Mucosa of gallbladder (tissue), 1 donor: Measurements from ENCODE around the gene ASAP2. TPM values are rescaled to one million over a fixed set of nuclear protein-coding genes. Genes with fewer than 3 reads are reported as not detected.

Experiments used
- DNase-seq: peaks from one replicate; pipeline ENCODE4 v3.0.0-alpha.2; 2020; ENCODE audit warnings: low spot score
- total RNA-seq: library from RNA; stranded (reverse); gene quantifications from one replicate; pipeline ENCODE4 v1.2.1, GENCODE V29; 2021
- donor health status: DM: no; HTN: no; CAD: no.

The ASAP2 gene
- total RNA-seq, 1 donor from 2014 or later: 44.3 TPM

DNA sequence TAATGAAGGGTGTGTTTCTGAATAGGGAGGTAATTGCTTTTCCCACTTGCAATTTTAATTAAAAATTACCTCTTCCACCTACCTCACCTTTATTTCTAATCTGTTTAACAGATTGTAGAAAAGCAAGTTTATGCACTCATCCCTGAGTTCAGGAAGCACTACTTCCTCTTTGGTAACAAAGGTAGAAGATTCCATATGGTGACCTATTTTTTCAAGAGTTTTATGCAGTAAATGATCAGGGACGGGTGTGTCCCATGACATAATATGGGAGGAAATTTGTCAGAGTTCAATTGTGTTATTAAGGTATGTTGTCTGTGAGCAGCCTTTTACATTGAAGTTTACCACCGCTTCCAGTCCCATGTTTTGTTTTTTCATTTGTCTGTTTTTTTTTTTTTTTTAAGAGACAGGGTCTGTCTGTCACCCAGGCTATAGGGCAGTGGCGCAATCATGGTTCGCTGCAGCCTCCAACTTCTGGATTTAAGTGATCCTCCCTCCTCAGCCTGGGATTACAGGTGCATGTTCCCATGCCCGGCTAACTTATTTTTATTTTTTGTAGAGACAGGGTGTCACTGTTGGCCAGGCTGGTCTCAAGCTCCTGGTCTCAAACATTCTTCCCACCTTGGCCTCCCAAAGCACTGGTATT, 68.2 kb downstream of the ASAP2 start:
- DNase-seq: no peak

- no peak for DNase-seq
These were observed 68.8 kb downstream of the ASAP2 start for GRCh38 chr2:9275399-9275798.

DNA sequence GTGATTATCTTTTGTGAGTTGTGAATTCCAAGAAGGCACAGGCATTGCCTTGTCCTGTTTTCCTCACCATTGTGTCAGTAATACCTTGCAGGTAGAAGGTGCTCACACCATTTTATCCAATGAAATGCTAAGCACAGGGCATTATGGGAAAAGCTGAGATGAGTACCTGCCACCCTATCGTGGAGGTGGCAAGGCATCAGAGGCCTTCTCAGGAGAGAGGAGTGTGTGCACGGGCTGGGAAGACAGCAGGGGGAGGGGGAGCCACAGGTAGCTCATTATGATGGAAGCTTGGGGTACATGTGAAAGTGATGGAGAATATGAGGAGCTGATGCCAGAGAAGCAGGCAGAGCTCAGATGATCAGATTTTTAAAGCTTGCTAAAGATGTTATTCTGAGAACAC, 69.5 kb downstream of the ASAP2 start:
- DNase-seq: no peak

- no peak for DNase-seq
These were observed 70.4 kb downstream of the ASAP2 start for GRCh38 chr2:9276901-9277451.

- no peak for DNase-seq
These were observed 71.8 kb downstream of the ASAP2 start for GRCh38 chr2:9278439-9278838.

GRCh38 chr2:9279426-9279825, 72.8 kb downstream of the ASAP2 start:
- no peak for DNase-seq

DNA sequence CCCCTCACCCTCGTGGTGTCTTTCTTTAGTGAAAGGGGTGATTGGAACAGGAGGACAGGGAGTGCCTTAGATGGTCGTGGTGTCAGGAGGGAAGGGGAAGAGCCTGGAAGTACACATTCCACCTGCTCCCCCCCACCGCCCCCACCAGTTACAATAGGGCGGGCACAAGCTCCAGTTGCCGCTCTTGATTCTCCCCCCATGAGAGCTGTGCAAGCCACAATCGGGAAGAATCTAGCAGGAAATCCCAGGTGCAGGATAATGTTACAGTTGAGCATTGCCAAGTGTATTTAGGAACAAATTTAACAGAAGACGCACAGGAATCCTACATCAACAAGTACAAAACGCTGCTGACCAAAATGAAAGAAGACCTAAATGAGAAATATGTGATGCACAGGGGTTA, 73.6 kb downstream of the ASAP2 start:
- no peak for DNase-seq

DNA sequence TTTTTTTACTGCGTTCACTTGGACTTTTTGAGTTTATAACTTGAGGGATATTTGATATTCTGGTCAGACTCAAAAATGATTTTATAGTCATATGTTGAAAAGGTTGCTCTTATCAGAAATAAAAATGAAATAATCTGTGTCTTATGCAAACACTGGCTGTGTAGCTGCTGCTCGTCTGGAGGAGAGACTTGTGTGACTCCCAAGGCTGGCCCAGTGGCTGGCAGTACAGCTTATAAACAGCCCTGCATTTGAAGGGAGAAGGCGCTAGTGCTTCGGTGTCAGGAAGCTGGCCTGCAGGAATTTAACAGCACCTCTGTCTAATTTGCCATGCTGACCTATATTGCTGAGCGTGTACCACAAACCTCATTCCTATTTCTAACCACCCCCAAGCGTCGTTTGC, 74.5 kb downstream of the ASAP2 start:
- no peak for DNase-seq

DNA sequence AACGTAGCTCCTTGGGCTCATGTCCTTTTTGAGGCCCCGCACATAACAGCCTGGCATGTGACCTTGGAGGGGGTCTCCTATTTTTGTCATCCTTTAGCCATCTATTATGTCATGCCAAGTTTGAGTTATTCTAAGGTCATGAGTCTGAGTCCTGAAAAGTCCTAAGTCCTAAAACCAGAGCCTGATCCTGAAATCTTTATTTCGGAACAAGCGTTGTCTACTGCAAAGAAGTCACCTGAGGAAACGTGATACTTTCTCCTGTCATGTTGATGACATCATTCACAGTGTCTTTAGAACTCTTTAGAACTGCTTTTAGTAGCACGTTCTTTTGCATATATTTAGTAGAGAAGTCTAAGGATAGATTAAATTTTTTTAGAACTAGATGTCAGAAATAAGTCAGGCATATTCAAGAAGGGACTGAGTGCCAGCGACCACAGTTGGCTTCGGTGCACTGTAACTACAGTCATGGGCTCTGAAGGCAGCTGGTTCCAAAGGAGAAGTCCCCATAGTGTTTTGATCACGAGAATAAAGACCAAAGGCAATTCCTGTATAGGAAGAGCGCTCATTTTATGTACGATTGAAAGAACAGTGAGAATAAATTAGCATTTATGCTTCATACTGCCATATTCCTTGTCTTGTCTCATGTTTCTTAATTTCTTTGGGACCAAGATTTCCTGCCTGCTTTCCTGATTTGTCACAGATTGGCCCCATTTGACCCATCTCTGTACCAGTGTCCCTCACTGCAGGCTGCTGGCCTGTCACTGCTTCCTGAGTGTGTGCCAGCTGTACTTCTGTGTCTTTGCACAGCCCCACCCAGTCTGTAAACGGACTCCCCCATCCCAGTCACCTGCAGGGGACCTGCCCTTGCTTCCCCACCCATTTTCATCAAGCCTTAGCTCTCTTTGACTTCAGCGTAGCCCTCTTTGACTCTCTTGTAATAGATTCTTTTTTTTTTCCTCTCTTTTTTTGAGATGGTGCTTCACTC, 75.8 kb downstream of the ASAP2 start:
- no peak for DNase-seq

DNA sequence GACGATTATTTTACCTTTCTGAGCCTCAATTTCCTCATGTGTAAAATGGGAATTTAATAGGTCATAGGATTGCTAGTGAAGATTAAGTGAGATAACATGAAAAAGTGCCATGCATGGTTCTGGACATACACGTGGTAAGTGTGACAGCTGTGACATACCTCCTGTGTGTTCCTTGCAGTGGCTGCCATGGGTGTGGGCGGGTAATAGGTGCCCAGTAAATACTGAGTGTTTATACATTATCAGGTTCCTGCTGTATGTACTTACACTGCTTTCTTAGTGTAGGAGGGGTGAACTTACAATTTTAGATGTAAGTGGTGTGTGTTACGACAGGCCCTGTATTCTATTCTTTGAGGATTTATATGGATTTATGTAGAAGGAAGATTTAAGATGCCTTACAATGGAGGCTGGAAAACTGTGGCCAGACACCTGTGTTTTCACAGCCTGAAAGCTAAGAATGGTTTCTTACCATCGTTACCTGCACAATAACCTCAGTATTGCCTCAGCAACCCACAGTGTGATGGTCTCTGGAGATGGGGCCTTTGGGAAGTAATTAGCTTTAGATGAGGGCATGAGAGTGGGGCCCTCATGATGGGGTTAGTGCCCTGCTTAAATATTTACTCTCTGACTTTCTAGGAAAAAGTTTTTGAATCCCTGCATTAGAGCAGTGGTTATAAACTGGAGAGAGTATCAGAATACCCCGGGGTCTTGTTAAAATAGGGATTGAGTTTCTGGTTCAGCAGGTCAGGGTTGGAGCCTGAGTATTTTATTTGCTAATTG, 78.1 kb downstream of the ASAP2 start:
- DNase-seq: no peak

DNA sequence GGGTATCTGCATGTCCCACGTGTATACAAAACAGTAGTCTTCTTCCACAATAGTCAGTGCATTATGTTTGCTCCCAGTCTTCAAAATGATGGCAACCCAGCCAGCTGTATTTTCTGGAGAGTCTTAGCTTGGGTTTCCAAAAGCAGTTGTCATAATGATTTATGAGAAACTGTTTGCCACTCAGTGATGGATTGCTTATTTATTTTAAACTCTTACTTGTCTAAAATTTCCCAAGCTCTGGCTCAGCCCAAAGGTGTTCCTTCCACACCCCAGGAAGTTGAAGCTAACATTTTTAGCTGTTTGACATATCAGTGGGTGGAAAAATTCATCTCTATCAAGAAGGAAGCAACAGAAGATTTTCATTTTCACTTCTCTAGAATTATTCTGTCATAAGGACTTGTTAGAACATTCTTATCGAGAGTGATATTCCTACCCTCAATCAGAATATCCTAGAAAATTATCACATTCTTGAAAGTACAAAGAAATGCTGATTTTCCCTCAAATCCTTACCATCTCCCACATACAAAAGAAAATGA, 78.8 kb downstream of the ASAP2 start:
- no peak for DNase-seq

DNA sequence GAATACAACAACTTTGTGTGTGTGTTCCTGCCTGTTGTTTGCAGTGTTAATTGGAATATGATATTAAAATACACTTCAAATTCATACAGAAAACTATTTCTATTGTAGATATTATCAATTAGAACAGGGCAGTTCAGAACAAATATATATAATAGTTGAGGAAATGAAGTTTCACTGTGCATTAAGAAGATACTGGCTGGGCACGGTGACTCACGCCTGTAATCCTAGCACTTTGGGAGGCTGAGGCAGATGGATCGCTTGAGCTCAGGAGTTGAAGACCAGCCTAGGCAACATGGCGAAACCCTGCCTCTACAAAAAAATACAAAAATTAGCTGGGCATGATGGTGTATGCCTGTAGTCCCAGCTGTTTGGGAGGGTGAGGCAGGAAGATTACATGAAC, 79.3 kb downstream of the ASAP2 start:
- no peak for DNase-seq

DNA sequence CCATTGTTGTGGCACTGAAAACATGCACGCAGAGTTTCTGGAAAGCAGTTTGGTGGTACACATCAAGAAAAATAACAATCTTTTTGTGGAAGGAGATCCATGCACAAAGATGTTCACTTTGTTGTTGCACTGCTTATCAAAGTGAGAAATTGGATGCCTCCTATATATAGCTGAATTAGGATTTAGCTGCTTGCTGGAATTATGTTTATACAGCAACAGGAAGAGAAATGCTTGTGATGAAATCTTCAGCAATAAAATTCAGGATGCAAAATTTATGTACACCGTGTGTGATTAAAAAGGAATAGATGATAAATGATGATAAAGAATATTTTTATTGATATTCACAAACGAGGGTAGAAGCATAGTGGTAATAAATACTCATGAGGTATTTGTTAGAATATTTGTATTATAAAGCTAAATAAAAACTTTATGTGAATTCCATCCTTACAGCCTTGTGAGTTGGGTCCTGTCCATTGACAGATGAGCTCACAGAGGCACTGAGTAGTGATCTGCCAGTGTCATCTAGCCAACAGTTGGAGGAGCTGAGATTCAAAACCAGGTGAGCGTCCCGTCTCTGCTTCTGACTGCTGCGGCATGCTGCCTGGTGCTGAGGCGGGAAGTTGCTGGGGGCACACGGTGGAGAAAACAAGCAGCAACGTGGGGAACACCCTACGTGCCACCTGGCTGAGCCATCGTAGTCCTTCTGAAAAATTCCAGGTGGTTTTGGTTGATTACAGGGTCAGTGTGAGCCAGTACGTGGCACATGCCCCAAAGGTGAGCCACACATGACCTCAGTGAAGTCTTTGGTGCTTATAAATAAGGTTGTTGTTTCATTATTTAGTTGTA, 80.2 kb downstream of the ASAP2 start:
- DNase-seq: no peak

- no peak for DNase-seq
These were observed 80.9 kb downstream of the ASAP2 start for GRCh38 chr2:9287400-9288045.

GRCh38 chr2:9288233-9288632, 81.6 kb downstream of the ASAP2 start:
- no peak for DNase-seq

DNA sequence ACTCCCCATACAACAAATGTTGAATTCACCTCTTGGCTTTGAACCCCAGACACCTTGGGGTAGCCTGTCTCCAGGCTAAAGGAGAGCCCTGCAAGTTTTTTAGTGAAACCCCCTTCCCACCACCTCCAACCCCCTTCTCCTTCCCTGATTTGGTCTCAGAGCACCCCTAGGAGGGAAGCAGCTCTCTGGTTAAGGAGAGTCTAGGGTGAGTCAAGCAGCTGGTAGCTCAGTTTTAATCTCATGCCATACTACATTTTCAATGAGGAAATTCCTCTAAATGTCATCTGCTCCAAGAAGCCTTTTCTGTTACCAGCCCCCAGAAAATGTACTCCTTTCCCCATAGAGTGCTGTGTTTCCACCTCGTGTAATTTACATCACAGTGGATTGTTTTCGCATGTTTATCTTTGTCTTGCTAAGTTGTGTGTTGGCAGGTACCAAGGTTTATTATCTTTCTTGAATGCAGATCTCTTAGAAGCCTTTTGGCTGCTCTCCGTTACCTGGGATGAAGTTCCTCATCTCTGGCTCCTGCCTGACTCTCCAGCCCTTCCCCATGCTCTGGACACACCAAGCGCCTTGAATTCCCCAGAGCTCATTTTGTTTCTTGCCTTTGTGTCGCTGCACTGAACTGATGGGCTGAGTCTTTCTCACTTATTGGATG, 82.2 kb downstream of the ASAP2 start:
- no peak for DNase-seq

GRCh38 chr2:9291331-9291730, 84.7 kb downstream of the ASAP2 start:
- no peak for DNase-seq

DNA sequence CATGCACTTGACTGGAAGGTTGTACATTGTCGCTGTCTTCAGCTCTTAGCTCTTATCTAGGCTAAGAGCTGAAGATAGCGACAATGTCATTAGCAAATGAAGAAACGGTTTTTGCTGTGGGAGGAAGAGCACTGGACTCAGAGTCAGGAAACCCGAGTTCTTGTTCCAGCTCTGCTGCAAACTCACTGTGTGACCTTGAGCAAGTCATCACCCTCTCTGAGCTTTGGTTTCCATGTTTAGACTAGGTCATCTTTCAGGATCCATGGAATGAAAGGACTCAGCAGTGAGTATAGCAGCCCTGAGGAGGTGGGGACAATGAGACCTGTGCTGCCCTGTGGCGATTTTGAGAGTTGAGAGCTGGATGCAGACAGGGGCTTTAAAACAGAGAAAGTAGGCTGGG, 85.3 kb downstream of the ASAP2 start:
- DNase-seq: no peak

DNA sequence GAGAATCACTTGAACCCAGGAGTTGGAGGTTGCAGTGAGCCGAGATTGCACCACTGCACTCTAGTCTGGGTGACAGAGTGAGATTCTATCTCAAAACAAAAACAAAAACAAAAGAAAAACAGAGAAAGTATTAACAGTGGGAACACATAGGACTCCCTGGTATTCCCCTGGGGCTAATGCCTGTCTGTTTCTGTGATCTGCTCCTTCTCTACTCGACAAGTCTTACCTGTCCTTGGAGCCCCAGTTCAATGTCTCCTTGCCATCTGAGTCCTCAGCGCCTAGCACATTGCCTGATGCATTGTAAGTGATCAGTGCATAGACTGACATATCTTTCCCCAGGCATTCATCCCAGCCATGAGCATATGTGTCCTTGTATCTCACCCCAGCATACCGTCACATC, 85.8 kb downstream of the ASAP2 start:
- no peak for DNase-seq

- DNase-seq: no peak
These were observed 88.2 kb downstream of the ASAP2 start for GRCh38 chr2:9294764-9295163.
